GM13976 (cell line): ENCODE measurements around the gene APOBEC3H.
"Not testable (repeated sequence)": the region's sequence is repeated elsewhere in the genome, so short reads cannot be mapped to it uniquely, and the experiment has no call there.

Source experiments
- DNase-seq: peaks from one replicate; pipeline ENCODE4 v3.0.0; 2012; ENCODE audit warnings: low spot score
- CTCF ChIP-seq: IDR thresholded peaks from 2 replicates; pipeline ENCODE4 v1.5.1; 2012; ENCODE audit warnings: borderline replicate concordance, mild to moderate bottlenecking; ENCODE audit not compliant: insufficient read depth; ENCODE audit errors: extremely low read depth, missing control alignments, control extremely low read depth
- in situ Hi-C: fragments of 300-500 bp; cut with MboI; formaldehyde crosslinking; loops from one replicate; pipeline ENCODE4 v1.12.0; 2022; ENCODE audit warnings: low sequenced_read_pairs, mixed read lengths, inconsistent platforms; ENCODE audit not compliant: unreplicated experiment

APOBEC3H gene

DNA sequence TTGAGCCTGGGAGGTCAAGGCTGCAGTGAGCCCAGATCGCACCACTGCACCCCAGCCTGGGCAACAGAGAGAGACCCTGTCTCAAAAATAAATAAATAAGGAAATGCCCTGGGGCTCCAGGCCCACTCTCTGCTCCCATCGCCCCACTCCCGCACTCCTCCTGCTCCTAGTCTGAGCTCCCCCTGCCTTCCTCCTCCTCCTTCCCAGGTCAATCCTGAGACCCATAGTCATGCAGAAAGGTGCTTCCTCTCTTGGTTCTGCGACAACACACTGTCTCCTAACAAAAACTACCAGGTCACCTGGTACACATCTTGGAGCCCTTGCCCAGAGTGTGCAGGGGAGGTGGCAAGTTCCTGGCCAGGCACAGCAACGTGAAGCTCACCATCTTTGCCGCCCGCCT is 26.9 kb upstream of the APOBEC3H start:
- in situ Hi-C loops: no loop called here
- no peak for TF ChIP-seq CTCF
- DNase-seq: no peak

GRCh38 chr22:39072581-39072981 is 24.5 kb upstream of the APOBEC3H start:
- DNase-seq, in situ Hi-C loops: not testable (repeated sequence)

DNA sequence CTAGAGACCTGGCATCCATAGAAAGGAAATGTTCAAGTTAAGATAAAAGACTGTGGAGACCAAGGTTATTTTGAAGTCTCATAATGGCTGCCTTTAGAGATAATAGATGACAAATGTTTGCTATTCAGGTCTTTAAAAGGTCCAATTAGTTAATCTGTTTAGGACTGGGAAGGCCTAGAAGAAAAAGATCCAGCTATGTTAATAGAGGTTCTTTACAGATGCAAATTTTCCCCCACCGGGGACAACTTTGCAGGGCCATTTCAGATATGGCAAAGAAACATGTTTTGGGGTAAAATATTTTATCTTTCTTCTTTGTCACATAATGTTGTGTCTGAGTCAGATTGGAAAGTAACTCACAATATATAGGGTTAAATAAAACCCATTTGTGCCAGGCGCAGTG is 23.1 kb upstream of the APOBEC3H start:
- in situ Hi-C loops: no loop called here
- no peak for TF ChIP-seq CTCF
- DNase-seq: no peak

- in situ Hi-C loops, DNase-seq: not testable (repeated sequence)
Measured at GRCh38 chr22:39076155-39077025, 20.7 kb upstream of the APOBEC3H start.

DNA sequence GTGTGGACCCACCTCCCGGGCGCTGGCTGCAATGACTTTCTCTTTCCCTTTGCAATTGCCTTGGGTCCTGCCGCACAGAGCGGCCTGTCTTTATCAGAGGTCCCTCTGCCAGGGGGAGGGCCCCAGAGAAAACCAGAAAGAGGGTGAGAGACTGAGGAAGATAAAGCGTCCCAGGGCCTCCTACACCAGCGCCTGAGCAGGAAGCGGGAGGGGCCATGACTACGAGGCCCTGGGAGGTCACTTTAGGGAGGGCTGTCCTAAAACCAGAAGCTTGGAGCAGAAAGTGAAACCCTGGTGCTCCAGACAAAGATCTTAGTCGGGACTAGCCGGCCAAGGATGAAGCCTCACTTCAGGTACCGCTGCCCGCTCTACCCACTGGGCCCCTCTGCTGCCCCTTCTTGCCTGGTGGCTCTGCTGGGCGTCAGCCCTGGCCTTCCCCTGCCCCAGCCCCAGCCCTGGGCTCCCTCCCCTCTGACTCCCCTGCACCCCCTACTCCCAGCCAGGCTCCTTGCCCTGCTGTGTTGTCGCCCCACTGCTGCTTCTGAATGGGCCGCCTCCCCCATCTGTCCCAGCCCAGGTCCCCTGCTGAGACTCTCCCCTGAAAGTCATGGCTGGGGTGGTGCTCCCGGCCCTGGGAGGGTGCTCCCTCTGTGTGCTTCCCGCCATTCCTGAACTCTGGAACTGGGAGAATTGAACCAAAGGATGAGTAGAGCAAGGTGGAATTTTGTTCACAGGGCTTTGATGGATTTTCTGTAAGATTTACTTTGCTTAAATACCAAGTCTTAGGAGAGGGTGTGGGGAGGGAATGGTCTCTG is 19.8 kb upstream of the APOBEC3H start, which contains the start of gene APOBEC3G:
TSS of gene APOBEC3G (plus strand) at position 250 of the 815 bp plus-strand sequence. CDS start at position 337, 87 bp downstream.
- in situ Hi-C loops, DNase-seq: not testable (repeated sequence)

- in situ Hi-C loops, DNase-seq: not testable (repeated sequence)
Measured at GRCh38 chr22:39077912-39078311, 19.1 kb upstream of the APOBEC3H start.

DNA sequence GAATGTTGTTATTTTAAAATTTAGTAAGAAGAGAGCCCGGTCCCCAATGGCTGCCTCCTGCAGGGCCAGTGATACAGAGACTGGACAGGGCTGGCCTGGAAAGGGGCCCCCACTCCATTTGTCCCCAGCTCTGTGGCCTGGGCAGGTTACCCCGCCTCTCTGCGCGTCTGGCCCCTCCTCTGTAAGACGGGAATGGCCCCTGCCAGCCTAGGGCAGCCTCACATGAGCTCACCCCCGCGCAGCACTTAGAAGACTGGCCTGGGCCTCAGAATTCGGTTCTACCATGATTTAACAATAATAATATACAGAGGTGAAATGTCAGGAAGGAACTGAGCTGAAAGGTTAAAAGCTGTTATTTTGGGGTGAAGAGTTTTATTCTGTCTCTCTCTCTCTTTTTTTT is 18.7 kb upstream of the APOBEC3H start:
- DNase-seq: no peak
- in situ Hi-C loops: no loop called here
- TF ChIP-seq CTCF: no peak

- in situ Hi-C loops, DNase-seq: not testable (repeated sequence)
Measured at GRCh38 chr22:39079054-39079637, 17.9 kb upstream of the APOBEC3H start.

DNA sequence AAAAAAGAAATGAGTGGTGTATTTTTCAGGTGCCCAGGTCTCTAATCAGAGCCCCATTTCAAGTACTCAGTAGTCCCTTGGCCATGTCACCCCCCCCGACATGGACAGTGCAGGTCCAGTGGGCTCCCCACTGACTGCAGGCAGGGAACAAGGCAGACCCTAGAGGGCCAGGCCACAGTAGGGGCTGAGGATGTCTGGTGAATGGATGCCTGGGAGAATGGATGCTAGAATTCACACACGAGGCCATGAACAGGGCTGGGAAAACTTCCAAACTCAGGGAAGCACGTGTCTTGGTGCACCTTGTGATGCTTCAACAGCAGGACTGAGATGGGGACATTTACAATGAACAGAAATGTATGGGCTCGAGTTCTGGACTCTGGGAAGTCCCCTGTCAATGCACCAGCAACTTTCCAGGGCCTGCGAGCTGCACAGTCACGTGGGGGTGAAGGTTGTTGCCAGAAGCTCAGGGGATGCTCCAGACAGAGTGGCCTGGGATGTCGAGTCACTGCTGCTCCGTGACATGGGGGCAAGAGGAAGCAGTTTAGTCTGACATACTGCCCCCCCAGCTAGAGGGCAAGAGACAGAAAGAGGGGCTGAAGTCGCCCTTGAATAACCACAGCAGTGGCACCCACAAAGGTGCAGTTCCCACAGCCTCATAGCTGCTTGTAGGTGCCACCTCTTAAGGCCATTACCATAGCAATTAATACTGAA is 16.8 kb upstream of the APOBEC3H start:
- in situ Hi-C loops: no loop called here
- TF ChIP-seq CTCF: no peak
- no peak for DNase-seq
